Stimulated activated CD8-positive, alpha-beta memory T cell treated with anti-CD3 and anti-CD28 coated beads, Interleukin-15, amount 100 ng/mL, for 24 hours (primary cell): ENCODE results near the gene TUBA1A.
A peak's percentile ranks its signal among the peaks of the same experiment; 100 is the strongest.
"Not testable (repeated sequence)": the region's sequence is repeated elsewhere in the genome, so short reads cannot be mapped to it uniquely, and the experiment has no call there.

Experiments used
- DNase-seq: peaks from one replicate; pipeline ENCODE4 v3.0.0-alpha.2; 2020; ENCODE audit warnings: low read depth

Gene TUBA1A

GRCh38 chr12:49188916-49189367 is at the start of gene TUBA1A:
Gene TUBA1A (minus strand): TSS chr12:49189080. CDS start chr12:49188979, 101 bp downstream.
- DNase-seq = peak; percentile 65

GRCh38 chr12:49236423-49236822 is 47.5 kb upstream of the TUBA1A start:
- DNase-seq = no peak

GRCh38 chr12:49233842-49234526 is 45.1 kb upstream of the TUBA1A start:
- DNase-seq = no peak

GRCh38 chr12:49232940-49233841 is 44.3 kb upstream of the TUBA1A start:
- no peak for DNase-seq

- DNase-seq = no peak
Measured at GRCh38 chr12:49231878-49232655, 43.2 kb upstream of the TUBA1A start.

- no peak for DNase-seq
Measured at GRCh38 chr12:49230805-49231194, 41.9 kb upstream of the TUBA1A start.

GRCh38 chr12:49230176-49230804 is 41.4 kb upstream of the TUBA1A start:
- no peak for DNase-seq

- no peak for DNase-seq
Measured at GRCh38 chr12:49228653-49229052, 39.8 kb upstream of the TUBA1A start.

- DNase-seq = no peak
Measured at GRCh38 chr12:49227713-49228112, 38.8 kb upstream of the TUBA1A start.

GRCh38 chr12:49225576-49226166 is 36.8 kb upstream of the TUBA1A start:
- no peak for DNase-seq

GRCh38 chr12:49223590-49224369 is 34.9 kb upstream of the TUBA1A start:
- no peak for DNase-seq

GRCh38 chr12:49223122-49223521 is 34.2 kb upstream of the TUBA1A start:
- DNase-seq = no peak

GRCh38 chr12:49220972-49221371 is 32.1 kb upstream of the TUBA1A start:
- no peak for DNase-seq

- DNase-seq = no peak
Measured at GRCh38 chr12:49219417-49220026, 30.6 kb upstream of the TUBA1A start.

GRCh38 chr12:49212572-49212971 is 23.7 kb upstream of the TUBA1A start:
- DNase-seq = no peak

- DNase-seq = not testable (repeated sequence)
Measured at GRCh38 chr12:49210703-49211102, 21.8 kb upstream of the TUBA1A start.

GRCh38 chr12:49208676-49209075 is 19.8 kb upstream of the TUBA1A start:
- no peak for DNase-seq

- no peak for DNase-seq
Measured at GRCh38 chr12:49208146-49208545, 19.3 kb upstream of the TUBA1A start.

- no peak for DNase-seq
Measured at GRCh38 chr12:49206389-49206788, 17.5 kb upstream of the TUBA1A start.

- no peak for DNase-seq
Measured at GRCh38 chr12:49201595-49202295, 12.9 kb upstream of the TUBA1A start.
